Esophagus muscularis mucosa (tissue), 2 donors: ENCODE measurements around the gene GNA12.

Source experiments
- EP300 ChIP-seq: sonication (generic); formaldehyde crosslinking; IDR thresholded peaks from one replicate; pipeline ENCODE4 v1.6.1; 2017; ENCODE audit warnings: antibody characterized with exemption
- POLR2A ChIP-seq: fragments of 450-650 bp; IDR thresholded peaks from one replicate; pipeline ENCODE4 v1.6.1; 2017; ENCODE audit warnings: antibody characterized with exemption, moderate library complexity, mild to moderate bottlenecking, low read depth

DNA sequence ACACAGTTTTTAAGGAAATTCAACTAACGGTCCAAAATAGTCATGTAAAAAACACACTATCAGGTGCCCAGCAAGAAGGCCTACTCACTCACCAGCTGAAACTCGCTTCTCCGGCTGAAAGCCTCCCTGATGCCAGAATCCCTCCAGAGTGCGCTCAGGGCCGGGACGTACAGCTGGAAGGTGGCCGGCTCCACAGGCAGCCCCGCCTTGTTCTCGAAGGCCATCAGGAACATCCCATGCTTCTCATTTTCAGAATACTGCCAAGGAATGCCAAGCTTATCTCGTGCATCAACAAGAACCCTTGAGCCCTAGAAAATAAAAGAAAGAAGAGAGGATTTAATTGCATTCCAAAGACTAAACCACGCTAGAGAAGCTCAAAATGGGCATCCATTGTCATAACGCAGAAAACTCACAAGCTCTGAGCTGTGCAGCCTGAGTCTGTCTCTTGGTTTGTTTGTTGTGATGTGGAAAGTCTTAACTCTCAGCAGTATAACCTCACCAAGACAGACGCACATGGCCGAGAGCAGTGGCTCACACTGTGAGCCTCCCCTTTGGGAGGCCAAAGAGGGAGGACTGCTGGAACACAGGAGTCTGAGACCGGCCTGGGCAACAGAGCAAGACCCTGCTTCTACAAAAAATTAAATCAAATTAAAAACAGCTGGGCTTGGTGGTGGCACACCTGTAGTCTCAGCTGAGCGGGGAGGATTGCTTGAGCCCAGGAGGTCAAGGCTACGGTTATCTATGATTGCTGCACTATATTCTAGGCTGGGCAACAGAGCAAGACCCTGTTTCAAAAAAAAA lies 49.1 kb downstream of the GNA12 start:
- TF ChIP-seq POLR2A (no peak), EP300 (no peak)
